Measurements from ENCODE around the gene HSD17B11. TPM values are rescaled to one million over a fixed set of nuclear protein-coding genes. Genes with fewer than 3 reads are reported as not detected.

HSD17B11 gene
- total RNA-seq, 1 donor from 2014 or later: 27.2 TPM

GRCh38 chr4:87375719-87376291 lies 15.2 kb downstream of the HSD17B11 start:
- H3K4me3 Mint-ChIP-seq (ENCODE audit: unreplicated experiment): no peak overlapping the region
- no peaks in the 10 kb centered on the region for H3K27me3 Mint-ChIP-seq (ENCODE audit: unreplicated experiment)
- H3K36me3 Mint-ChIP-seq (ENCODE audit: low read depth, unreplicated experiment): peaks cover 8% of the 10 kb centered on the region
- TF ChIP-seq CTCF (IDR thresholded peaks at IDR 0.05; ENCODE audit: unreplicated experiment): peak; percentile 66
- H3K9me3 Mint-ChIP-seq (ENCODE audit: unreplicated experiment): no peaks in the 10 kb centered on the region
- H3K4me1 Mint-ChIP-seq (ENCODE audit: unreplicated experiment): no peaks in the 10 kb centered on the region
- no peak for DNase-seq (ENCODE audit: low spot score)
- H3K27ac Mint-ChIP-seq (ENCODE audit: unreplicated experiment): no peak overlapping the region

- H3K27ac Mint-ChIP-seq (ENCODE audit: unreplicated experiment): peak overlapping the region; percentile 79
- peaks cover 1% of the 10 kb centered on the region for H3K27me3 Mint-ChIP-seq (ENCODE audit: unreplicated experiment)
- no peak for DNase-seq (ENCODE audit: low spot score)
- H3K9me3 Mint-ChIP-seq (ENCODE audit: unreplicated experiment): no peaks in the 10 kb centered on the region
- H3K4me1 Mint-ChIP-seq (ENCODE audit: unreplicated experiment): peaks cover 4% of the 10 kb centered on the region
- H3K4me3 Mint-ChIP-seq (ENCODE audit: unreplicated experiment): no peak overlapping the region
- TF ChIP-seq CTCF (IDR thresholded peaks at IDR 0.05; ENCODE audit: unreplicated experiment): no peak
- H3K36me3 Mint-ChIP-seq (ENCODE audit: low read depth, unreplicated experiment): peaks cover 29% of the 10 kb centered on the region
These were observed 20.9 kb downstream of the HSD17B11 start for GRCh38 chr4:87370068-87370467.

GRCh38 chr4:87366521-87367162 lies 24.3 kb downstream of the HSD17B11 start:
- peaks cover 1% of the 10 kb centered on the region for H3K27me3 Mint-ChIP-seq (ENCODE audit: unreplicated experiment)
- TF ChIP-seq CTCF (IDR thresholded peaks at IDR 0.05; ENCODE audit: unreplicated experiment): no peak
- H3K36me3 Mint-ChIP-seq (ENCODE audit: low read depth, unreplicated experiment): peaks cover 32% of the 10 kb centered on the region
- H3K4me3 Mint-ChIP-seq (ENCODE audit: unreplicated experiment): no peak overlapping the region
- H3K4me1 Mint-ChIP-seq (ENCODE audit: unreplicated experiment): peaks cover 4% of the 10 kb centered on the region
- DNase-seq (ENCODE audit: low spot score): no peak
- H3K27ac Mint-ChIP-seq (ENCODE audit: unreplicated experiment): no peak overlapping the region
- no peaks in the 10 kb centered on the region for H3K9me3 Mint-ChIP-seq (ENCODE audit: unreplicated experiment)

- Mint-ChIP-seq H3K9me3 (ENCODE audit: unreplicated experiment) (no peaks in the 10 kb centered on the region), H3K4me3 (ENCODE audit: unreplicated experiment) (peak overlapping the region; percentile 19), H3K36me3 (ENCODE audit: low read depth, unreplicated experiment) (peaks cover 27% of the 10 kb centered on the region), H3K27ac (ENCODE audit: unreplicated experiment) (no peak overlapping the region), H3K27me3 (ENCODE audit: unreplicated experiment) (peaks cover 1% of the 10 kb centered on the region), H3K4me1 (ENCODE audit: unreplicated experiment) (peaks cover 4% of the 10 kb centered on the region)
- no peak for TF ChIP-seq CTCF (IDR thresholded peaks at IDR 0.05; ENCODE audit: unreplicated experiment)
- DNase-seq (ENCODE audit: low spot score): no peak
These were observed 25.6 kb downstream of the HSD17B11 start for GRCh38 chr4:87365348-87365747.

GRCh38 chr4:87363552-87363951 lies 27.4 kb downstream of the HSD17B11 start:
- TF ChIP-seq CTCF (IDR thresholded peaks at IDR 0.05; ENCODE audit: unreplicated experiment): no peak
- peaks cover 1% of the 10 kb centered on the region for H3K27me3 Mint-ChIP-seq (ENCODE audit: unreplicated experiment)
- H3K9me3 Mint-ChIP-seq (ENCODE audit: unreplicated experiment): no peaks in the 10 kb centered on the region
- no peak overlapping the region for H3K4me3 Mint-ChIP-seq (ENCODE audit: unreplicated experiment)
- no peak overlapping the region for H3K27ac Mint-ChIP-seq (ENCODE audit: unreplicated experiment)
- peaks cover 25% of the 10 kb centered on the region for H3K36me3 Mint-ChIP-seq (ENCODE audit: low read depth, unreplicated experiment)
- DNase-seq (ENCODE audit: low spot score): no peak
- no peaks in the 10 kb centered on the region for H3K4me1 Mint-ChIP-seq (ENCODE audit: unreplicated experiment)
